Prostate gland (tissue), 2 donors: ENCODE data around the gene TTYH3.

Experiments used
- POLR2AphosphoS5 ChIP-seq: sonication (generic); formaldehyde crosslinking; IDR thresholded peaks from one replicate; pipeline ENCODE4 v1.6.1; 2017; ENCODE audit warnings: antibody characterized with exemption
- TF ChIP-seq, protein P1 (sequence below), 4 experiments: fragments of 200-600 bp in 2 of 4; fragments of 450-650 bp in 2 of 4; sonication (generic) in 2 of 4; IDR thresholded peaks; 1 replicate in 3 of 4; 2 replicates in 1 of 4; pipeline ENCODE4 v1.5.1; 2016 to 2019; ENCODE audit warnings: antibody characterized with exemption in 4 of 4, mild to moderate bottlenecking in 2 of 4, moderate library complexity in 2 of 4

DNA sequence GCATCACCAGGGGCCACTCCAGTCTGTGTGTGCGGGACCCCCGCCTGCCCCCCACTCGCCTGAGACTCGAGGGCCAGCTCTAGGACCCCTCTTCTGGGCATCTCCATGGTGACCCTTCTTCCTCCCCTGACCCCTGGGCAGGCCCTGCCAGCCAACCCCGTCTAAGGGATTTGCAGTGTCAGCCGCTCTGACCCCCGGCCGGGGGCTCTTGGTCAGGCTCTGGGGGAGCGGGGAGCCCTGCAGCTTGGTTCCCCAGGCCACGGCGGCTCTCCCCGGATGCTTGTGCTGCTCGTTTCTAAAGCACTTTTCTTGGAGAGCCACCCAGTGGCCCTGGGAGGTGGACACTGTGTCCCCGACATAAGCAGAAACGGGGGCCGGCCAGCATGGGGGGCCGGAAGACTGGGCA lies 5.3 kb downstream of the TTYH3 start:
- TF ChIP-seq, protein P1, sequence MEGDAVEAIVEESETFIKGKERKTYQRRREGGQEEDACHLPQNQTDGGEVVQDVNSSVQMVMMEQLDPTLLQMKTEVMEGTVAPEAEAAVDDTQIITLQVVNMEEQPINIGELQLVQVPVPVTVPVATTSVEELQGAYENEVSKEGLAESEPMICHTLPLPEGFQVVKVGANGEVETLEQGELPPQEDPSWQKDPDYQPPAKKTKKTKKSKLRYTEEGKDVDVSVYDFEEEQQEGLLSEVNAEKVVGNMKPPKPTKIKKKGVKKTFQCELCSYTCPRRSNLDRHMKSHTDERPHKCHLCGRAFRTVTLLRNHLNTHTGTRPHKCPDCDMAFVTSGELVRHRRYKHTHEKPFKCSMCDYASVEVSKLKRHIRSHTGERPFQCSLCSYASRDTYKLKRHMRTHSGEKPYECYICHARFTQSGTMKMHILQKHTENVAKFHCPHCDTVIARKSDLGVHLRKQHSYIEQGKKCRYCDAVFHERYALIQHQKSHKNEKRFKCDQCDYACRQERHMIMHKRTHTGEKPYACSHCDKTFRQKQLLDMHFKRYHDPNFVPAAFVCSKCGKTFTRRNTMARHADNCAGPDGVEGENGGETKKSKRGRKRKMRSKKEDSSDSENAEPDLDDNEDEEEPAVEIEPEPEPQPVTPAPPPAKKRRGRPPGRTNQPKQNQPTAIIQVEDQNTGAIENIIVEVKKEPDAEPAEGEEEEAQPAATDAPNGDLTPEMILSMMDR (IDR thresholded peaks at IDR 0.05) = no peak
- TF ChIP-seq POLR2AphosphoS5 = no peak
